Right ventricle myocardium inferior (tissue), 1 donor: ENCODE results near the gene TEC. TPM values are rescaled to one million over a fixed set of nuclear protein-coding genes. Genes with fewer than 3 reads are reported as not detected.
A peak's percentile ranks its signal among the peaks of the same experiment; 100 is the strongest.

Experiments
- ATAC-seq: fragments of 200-7000 bp; cut with Tn5 transposase; one replicate; pipeline ENCODE4 v1.9.1; 2020; ENCODE audit warnings: mild to moderate bottlenecking, moderate library complexity
- DNase-seq: peaks from one replicate; pipeline ENCODE4 v3.0.0; 2021; ENCODE audit errors: missing footprints
- intact Hi-C: fragments of 100-400 bp; cut with DNase I; formaldehyde crosslinking; loops from one replicate; pipeline ENCODE4 v1.11.0; 2022
- total RNA-seq: library from RNA; stranded (reverse); fragmentation: NEBNext Ultra II Directional; extraction: Animal tissue kit (Norgen Biotek cat#: 25700); gene quantifications from one replicate; pipeline ENCODE4 v1.2.1, GENCODE V29; 2021
- donor health status: DM: no; HTN: yes; CAD: no; lungs with severe emphysema.

The TEC gene
- total RNA-seq, 1 donor from 2014 or later, result 1.3 TPM

DNA sequence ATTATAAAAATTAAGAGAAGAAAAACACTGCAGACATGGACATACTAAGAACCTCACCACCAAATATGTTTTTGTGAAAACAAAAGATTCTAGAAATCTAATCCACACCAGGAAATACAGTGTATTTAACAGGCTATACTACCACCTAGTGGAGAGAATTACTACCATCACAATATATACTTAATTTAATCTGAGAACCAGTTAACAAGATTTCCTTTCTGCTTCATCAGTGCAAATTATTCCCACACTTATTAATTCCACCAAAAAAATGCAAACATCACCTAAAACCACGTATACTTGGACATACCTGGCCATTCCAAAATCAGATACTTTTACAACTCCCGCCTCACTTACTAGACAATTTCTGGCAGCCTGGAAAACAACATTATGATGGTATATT, 128.6 kb downstream of the TEC start:
- no peak for ATAC-seq
- DNase-seq, result no peak
- intact Hi-C loops, result no loop called here

DNA sequence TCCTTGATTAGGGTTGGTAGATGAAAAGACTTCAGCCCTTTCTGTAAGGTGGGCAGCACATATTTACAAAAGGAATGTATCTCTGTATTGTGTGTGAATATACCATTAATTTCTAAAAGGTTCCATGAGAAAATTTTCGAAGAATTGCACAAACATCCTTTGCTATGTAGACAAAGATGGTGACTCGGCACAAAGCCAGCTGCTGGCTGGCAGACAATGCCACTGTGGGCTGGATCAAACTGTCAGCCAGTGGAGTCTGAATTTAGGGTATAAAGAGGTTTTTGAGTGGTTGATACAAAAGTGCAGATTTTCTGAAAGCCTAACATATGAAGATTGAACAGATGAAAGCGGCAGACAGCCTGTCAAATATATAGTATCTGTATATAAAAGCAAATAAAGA, 129.9 kb downstream of the TEC start:
- intact Hi-C loops, result no loop called here
- DNase-seq (no peak), ATAC-seq (no peak)

DNA sequence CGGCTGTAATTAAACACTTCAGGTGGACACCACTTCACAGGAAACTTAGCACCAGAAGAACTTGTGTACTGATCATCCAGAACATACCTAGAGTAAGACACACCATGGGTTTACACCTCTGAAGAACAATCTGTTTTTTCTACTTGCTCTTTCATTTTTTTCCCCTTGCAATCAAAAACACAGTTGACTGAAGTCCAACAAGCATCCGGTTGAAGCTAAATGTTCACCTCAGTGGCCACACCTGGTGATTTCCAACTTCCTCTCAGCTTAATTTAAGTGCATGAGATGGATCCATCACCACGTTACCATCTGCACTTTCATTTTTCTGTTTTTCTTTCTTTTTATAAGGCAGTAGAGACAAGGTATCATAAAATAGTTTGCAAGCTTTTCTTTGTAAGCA, 130.7 kb downstream of the TEC start:
- DNase-seq (no peak), ATAC-seq (no peak)
- intact Hi-C loops, result no loop called here

DNA sequence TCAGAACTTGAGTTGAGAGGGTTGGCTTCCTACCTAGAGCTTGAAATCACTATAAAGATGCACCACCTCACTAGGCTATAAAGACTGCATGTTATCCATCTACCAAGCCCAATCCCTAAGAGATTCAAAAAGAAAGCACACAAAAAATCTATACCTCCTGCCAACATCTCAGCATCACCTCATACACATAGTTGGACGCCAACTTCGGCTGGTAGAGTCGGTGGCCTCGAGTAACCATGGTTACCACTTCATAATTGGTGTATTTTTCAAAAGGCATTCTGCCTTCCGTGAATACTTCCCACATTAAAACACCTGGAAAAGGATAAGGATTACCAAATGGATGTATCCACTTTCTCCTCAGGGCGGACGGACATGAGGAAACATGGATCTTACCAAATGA, 131.1 kb downstream of the TEC start:
- intact Hi-C loops, result no loop called here
- DNase-seq (no peak), ATAC-seq (no peak)

DNA sequence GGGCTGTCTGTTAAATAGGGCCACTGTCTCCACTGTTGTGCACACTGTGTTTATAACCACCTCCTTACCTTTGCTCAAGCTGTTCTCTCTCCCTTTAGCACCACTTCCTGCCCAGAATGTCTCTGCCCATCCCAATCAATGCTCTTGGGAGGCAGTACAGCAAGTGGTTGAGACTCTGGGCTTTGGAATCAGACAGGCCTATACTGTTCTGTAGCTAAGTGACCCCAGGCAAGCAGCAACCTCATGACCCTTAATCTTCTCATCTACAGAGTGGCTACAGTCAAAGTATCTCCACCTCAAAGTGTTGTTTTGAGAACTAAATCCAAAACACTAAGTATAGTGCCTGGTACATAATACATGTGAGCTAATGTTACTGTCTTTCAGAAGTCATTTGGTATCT, 131.8 kb downstream of the TEC start:
- ATAC-seq (no peak), DNase-seq (no peak)
- intact Hi-C loops, result no loop called here

DNA sequence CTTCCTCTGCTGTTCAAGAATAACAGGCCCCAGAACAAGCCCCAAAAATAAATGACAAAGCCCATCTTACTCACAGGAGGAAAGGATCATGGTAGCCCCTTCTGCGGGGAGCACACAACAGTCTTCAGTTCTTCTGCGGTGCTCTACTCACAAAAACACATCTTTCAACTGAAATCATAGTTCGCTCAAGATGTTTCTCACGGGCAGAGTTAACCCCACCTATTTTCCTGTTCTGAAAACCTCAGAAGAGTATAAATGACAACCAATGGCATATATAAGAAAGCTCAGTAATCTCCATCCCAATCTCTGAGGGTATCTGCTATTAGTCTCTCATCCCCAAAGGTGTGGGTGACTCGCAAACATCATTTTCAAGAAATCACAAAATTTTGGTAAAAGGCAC, 135.6 kb downstream of the TEC start, which contains the start of gene TXK:
TXK (minus strand) TSS at position 170 of the 400 bp plus-strand sequence; CDS start at position 90, 80 bp downstream.
- no peak for ATAC-seq
- no peak for DNase-seq
- intact Hi-C loops, result no loop called here

DNA sequence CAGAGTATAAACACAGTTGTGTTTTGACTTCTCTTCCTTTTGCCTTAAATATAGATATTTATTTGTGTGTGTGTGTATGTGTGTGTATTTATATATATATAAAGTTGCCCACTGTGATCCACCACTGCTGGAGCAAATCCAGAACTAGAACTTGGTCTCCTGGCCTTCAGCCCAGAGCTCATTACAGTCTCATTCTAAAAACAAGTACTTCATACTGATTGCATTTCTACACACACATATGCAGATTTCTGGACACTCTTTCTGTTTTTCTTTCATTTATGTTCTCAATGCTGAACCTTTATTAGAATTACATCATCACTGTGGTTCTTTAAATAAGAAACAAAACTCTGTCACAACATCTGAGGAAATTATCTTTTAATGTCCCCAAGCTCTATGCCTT, 136.0 kb downstream of the TEC start:
- ATAC-seq, result no peak
- intact Hi-C loops, result no loop called here
- DNase-seq, result no peak

DNA sequence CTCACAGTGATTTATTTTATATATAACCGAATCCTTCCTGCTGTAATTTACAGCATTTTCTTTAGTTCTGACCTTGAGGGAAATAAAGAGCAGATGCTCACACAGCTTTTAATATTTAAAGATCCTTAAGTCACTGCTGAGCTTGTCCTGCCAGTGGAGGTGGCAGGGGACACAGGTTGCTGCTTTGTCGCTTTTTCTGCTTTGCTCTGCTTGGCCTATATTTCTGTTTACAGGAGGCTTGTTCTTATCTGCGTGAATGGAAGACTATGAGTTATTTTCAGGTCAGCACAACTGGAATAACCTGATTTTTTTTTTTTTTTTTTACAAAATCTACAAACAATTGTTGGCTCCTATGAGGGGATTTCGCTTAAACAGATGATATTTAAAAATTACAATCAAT, 137.9 kb downstream of the TEC start:
- DNase-seq (no peak), ATAC-seq (no peak)
- intact Hi-C loops, result no loop called here

DNA sequence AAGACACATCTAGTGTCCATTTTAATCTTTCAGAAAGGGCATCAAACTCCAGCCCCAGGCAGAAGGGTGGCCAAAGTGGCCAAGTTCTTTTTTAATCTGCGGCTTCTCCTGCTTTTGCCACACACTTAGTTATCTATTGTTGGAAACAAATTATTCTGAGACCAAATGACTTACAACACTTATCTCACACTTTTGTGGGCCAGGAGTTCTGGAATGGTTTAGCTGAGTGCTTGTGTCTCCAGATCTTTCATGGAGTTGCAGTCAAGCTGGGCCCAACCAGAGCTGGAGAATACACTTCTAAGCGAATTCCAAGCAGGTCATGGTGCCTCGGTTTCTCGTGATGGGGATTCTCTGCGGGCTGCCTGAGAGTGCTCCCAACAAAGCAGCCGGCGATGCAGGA, 139.5 kb downstream of the TEC start:
- DNase-seq (no peak), ATAC-seq (peak; percentile 39)
- intact Hi-C loops, result no loop called here

- intact Hi-C loops, result loop anchor here (5.0 kb wide), 1 partner anchor 143 kb away; no protein-coding TSS in a partner anchor
- DNase-seq (no peak), ATAC-seq (peak; percentile 5)
These were observed 140.2 kb downstream of the TEC start for GRCh38 chr4:48129307-48130014.

- DNase-seq (peak; percentile 59), ATAC-seq (peak; percentile 86)
- intact Hi-C loops, result loop anchor here (5.0 kb wide), 1 partner anchor 144 kb away; no protein-coding TSS in a partner anchor
These were observed 141.8 kb downstream of the TEC start for GRCh38 chr4:48127682-48128404.

DNA sequence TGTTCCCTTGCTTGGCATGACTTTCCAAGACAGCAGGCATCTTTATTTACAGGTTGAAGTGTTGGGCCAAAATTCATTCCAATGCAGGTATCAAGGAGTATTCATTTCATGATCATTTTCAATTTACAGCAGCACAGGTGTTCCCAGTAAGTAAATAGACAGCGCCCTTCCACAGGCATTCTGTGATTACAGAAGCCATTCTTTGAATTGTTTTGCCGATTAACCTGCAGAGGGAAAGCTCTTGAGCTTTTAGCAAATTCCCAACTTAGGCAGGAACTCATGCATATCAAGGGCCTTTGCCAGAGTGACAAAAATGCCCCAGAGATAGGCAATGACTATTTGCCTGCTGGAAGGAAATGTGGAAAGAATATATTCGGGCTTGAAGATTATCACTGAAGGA, 142.4 kb downstream of the TEC start:
- ATAC-seq, result no peak
- intact Hi-C loops, result loop anchor here (5.0 kb wide), 1 partner anchor 145 kb away; no protein-coding TSS in a partner anchor
- DNase-seq, result no peak

- ATAC-seq, result no peak
- DNase-seq, result no peak
- intact Hi-C loops, result loop anchor here (5.0 kb wide), 1 partner anchor 146 kb away; no protein-coding TSS in a partner anchor
These were observed 143.0 kb downstream of the TEC start for GRCh38 chr4:48126621-48127020.

- intact Hi-C loops, result loop anchor here (5.0 kb wide), 1 partner anchor 147 kb away; no protein-coding TSS in a partner anchor
- ATAC-seq, result no peak
- no peak for DNase-seq
These were observed 144.8 kb downstream of the TEC start for GRCh38 chr4:48124870-48125269.

DNA sequence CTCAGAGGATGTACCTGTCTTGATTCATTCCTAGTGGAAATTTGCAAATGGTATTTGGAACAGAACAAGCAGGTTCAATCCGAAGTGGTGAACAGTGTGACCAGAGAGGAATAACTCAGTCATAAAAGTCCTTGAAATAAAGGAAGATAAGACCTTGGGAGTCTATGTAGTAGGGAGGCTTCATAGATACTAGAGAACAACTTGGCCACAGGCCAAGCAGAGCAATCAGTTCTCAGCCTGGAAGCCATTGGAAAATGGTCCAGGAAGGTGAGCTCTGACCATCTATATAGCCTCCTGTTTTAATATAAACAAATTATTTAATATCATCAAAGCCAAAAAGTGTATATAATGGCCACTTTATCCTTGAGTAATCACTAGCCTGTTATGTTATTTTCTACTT, 146.9 kb downstream of the TEC start:
- DNase-seq, result no peak
- intact Hi-C loops, result no loop called here
- no peak for ATAC-seq

DNA sequence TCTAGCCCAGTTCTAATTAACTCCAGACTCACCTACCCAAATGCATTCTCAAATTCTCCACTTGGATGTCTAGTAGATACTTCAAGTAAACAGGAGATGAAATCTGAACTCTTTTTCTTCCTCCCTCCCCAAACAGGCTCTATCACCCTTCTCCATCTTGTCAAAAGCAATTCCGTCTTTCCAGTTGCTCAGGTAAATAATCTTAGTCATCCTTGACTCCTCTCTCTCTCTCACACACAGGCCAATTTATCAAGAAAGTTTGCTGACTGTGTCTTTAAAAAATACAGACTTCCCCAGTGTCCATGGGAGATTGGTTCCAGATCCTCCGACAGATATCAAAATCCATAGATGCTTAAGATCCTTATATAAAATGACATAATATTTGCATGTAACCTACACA, 148.5 kb downstream of the TEC start:
- DNase-seq, result no peak
- ATAC-seq, result no peak
- intact Hi-C loops, result no loop called here

GRCh38 chr4:48120132-48120531, 149.5 kb downstream of the TEC start:
- intact Hi-C loops, result no loop called here
- DNase-seq (no peak), ATAC-seq (no peak)

GRCh38 chr4:48119646-48120045, 150.0 kb downstream of the TEC start:
- intact Hi-C loops, result no loop called here
- DNase-seq (no peak), ATAC-seq (no peak)

DNA sequence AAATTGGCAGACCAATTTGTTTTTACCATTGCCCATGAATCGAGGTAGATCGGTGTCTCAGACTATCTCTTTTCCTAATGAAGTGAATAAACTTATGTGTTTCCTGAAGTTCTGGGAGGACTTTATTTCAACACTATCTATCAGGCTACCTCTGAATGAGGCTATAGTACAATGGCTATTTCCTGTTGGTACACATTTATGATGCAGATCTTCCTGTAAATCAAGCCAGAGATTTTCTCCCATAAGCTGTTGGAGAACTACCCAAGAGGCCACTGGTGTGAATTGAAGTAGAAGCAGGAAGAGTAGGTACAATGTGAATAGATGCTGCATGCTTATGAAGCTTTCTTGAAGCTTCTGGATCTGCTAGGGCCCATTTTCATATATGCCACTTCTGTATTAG, 151.6 kb downstream of the TEC start:
- intact Hi-C loops, result no loop called here
- no peak for ATAC-seq
- no peak for DNase-seq

- intact Hi-C loops, result no loop called here
- ATAC-seq, result no peak
- DNase-seq, result no peak
These were observed 153.1 kb downstream of the TEC start for GRCh38 chr4:48116582-48116981.
